Central memory CD8-positive, alpha-beta T cell (primary cell): ENCODE data around the gene UHRF1.
"Not testable (repeated sequence)": the region's sequence is repeated elsewhere in the genome, so short reads cannot be mapped to it uniquely, and the experiment has no call there.

ENCODE experiments used
- ATAC-seq: fragments of 150-1000 bp; cut with Tn5 transposase; replicated peaks from 2 replicates; pipeline ENCODE4 v1.10.0; 2022; ENCODE audit warnings: mild to moderate bottlenecking, moderate FRiP score, moderate number of reproducible peaks; ENCODE audit not compliant: poor library complexity, severe bottlenecking; ENCODE audit errors: extremely low read depth
- DNase-seq, 2 donors: peaks; one replicate each; pipeline ENCODE4 v3.0.0; 2021; ENCODE audit warnings: low spot score in 2 of 2
- H3K27ac Mint-ChIP-seq: one replicate; pipeline ENCODE4 v1.8.0; 2022; ENCODE audit warnings: low read depth, mild to moderate bottlenecking, moderate library complexity, mixed read lengths
- H3K27me3 Mint-ChIP-seq: one replicate; pipeline ENCODE4 v1.8.0; 2022; ENCODE audit warnings: mixed read lengths
- H3K36me3 Mint-ChIP-seq: one replicate; pipeline ENCODE4 v1.8.0; 2022; ENCODE audit warnings: mild to moderate bottlenecking, moderate library complexity, mixed read lengths; ENCODE audit not compliant: insufficient read depth
- H3K4me1 Mint-ChIP-seq: one replicate; pipeline ENCODE4 v1.8.0; 2022; ENCODE audit warnings: mixed read lengths
- H3K4me3 Mint-ChIP-seq: one replicate; pipeline ENCODE4 v1.8.0; 2022; ENCODE audit warnings: mild to moderate bottlenecking, moderate library complexity, mixed read lengths
- H3K9me3 Mint-ChIP-seq: one replicate; pipeline ENCODE4 v1.8.0; 2022; ENCODE audit warnings: mixed read lengths

Gene UHRF1

GRCh38 chr19:4954320-4955149 lies 45.2 kb downstream of the UHRF1 start:
- ATAC-seq, DNase-seq, H3K4me1 Mint-ChIP-seq, H3K4me3 Mint-ChIP-seq, H3K27me3 Mint-ChIP-seq, H3K9me3 Mint-ChIP-seq: not testable (repeated sequence)
- peak overlapping the region; percentile 38 for H3K27ac Mint-ChIP-seq
- peaks cover 10% of the 10 kb centered on the region for H3K36me3 Mint-ChIP-seq

GRCh38 chr19:4955274-4955673 lies 46.0 kb downstream of the UHRF1 start:
- ATAC-seq, result no peak
- H3K4me1 Mint-ChIP-seq, result no peaks in the 10 kb centered on the region
- H3K4me3 Mint-ChIP-seq, result no peak overlapping the region
- no peaks in the 10 kb centered on the region for H3K9me3 Mint-ChIP-seq
- H3K27me3 Mint-ChIP-seq, result no peaks in the 10 kb centered on the region
- no peak overlapping the region for H3K27ac Mint-ChIP-seq
- no peak for DNase-seq
- H3K36me3 Mint-ChIP-seq, result peaks cover 10% of the 10 kb centered on the region

GRCh38 chr19:4957981-4958380 lies 48.7 kb downstream of the UHRF1 start:
- no peak for ATAC-seq
- Mint-ChIP-seq H3K4me1 (no peaks in the 10 kb centered on the region), H3K36me3 (peaks cover 2% of the 10 kb centered on the region)

GRCh38 chr19:4962085-4962619 lies 52.9 kb downstream of the UHRF1 start:
- DNase-seq, result no peak
- H3K4me1 Mint-ChIP-seq, result no peaks in the 10 kb centered on the region
- H3K9me3 Mint-ChIP-seq, result no peaks in the 10 kb centered on the region
- ATAC-seq, result no peak
- peaks cover 4% of the 10 kb centered on the region for H3K36me3 Mint-ChIP-seq
- H3K27ac Mint-ChIP-seq, result no peak overlapping the region
- no peak overlapping the region for H3K4me3 Mint-ChIP-seq
- no peaks in the 10 kb centered on the region for H3K27me3 Mint-ChIP-seq

More at GRCh38 chr19:4957981-4958380, 48.7 kb downstream of the UHRF1 start:
- Mint-ChIP-seq H3K27ac (no peak overlapping the region), H3K4me3 (no peak overlapping the region), H3K27me3 (no peaks in the 10 kb centered on the region), H3K9me3 (no peaks in the 10 kb centered on the region)
- DNase-seq, result no peak

- Mint-ChIP-seq H3K27ac (peak overlapping the region; percentile 33), H3K4me3 (no peak overlapping the region), H3K4me1 (peaks cover 13% of the 10 kb centered on the region), H3K36me3 (peaks cover 11% of the 10 kb centered on the region), H3K9me3 (no peaks in the 10 kb centered on the region), H3K27me3 (no peaks in the 10 kb centered on the region)
- no peak for ATAC-seq
- no peak for DNase-seq
Observed at GRCh38 chr19:4965061-4965460, 55.8 kb downstream of the UHRF1 start.

- no peak overlapping the region for H3K27ac Mint-ChIP-seq
- no peak for ATAC-seq
Observed at GRCh38 chr19:4966591-4966990, 57.3 kb downstream of the UHRF1 start.

GRCh38 chr19:4967738-4968461 lies 58.6 kb downstream of the UHRF1 start:
- ATAC-seq (no peak), DNase-seq (no peak)
- peak overlapping the region; percentile 78 for H3K4me3 Mint-ChIP-seq
- no peaks in the 10 kb centered on the region for H3K9me3 Mint-ChIP-seq
- H3K27ac Mint-ChIP-seq, result peak overlapping the region; percentile 91
- H3K4me1 Mint-ChIP-seq, result peaks cover 40% of the 10 kb centered on the region
- peaks cover 19% of the 10 kb centered on the region for H3K36me3 Mint-ChIP-seq
- H3K27me3 Mint-ChIP-seq, result no peaks in the 10 kb centered on the region

More at GRCh38 chr19:4966591-4966990, 57.3 kb downstream of the UHRF1 start:
- Mint-ChIP-seq H3K27me3 (no peaks in the 10 kb centered on the region), H3K9me3 (no peaks in the 10 kb centered on the region), H3K4me1 (peaks cover 28% of the 10 kb centered on the region), H3K36me3 (peaks cover 19% of the 10 kb centered on the region), H3K4me3 (no peak overlapping the region)
- no peak for DNase-seq

- Mint-ChIP-seq H3K27me3 (no peaks in the 10 kb centered on the region), H3K9me3 (no peaks in the 10 kb centered on the region), H3K4me1 (peaks cover 40% of the 10 kb centered on the region)
Observed at GRCh38 chr19:4968462-4969291, 59.4 kb downstream of the UHRF1 start, which contains the start of gene KDM4B. Gene KDM4B, plus strand, starts transcription at chr19:4969113. Its CDS starts 63,778 bp downstream, at chr19:5032891.

GRCh38 chr19:4969292-4969771 lies 60.0 kb downstream of the UHRF1 start:
- H3K27ac Mint-ChIP-seq, result peak overlapping the region; percentile 91
- H3K4me3 Mint-ChIP-seq, result peak overlapping the region; percentile 93
- H3K27me3 Mint-ChIP-seq, result no peaks in the 10 kb centered on the region
- no peak for DNase-seq
- peaks cover 40% of the 10 kb centered on the region for H3K4me1 Mint-ChIP-seq
- ATAC-seq, result peak; percentile 0
- H3K36me3 Mint-ChIP-seq, result peaks cover 17% of the 10 kb centered on the region
- H3K9me3 Mint-ChIP-seq, result no peaks in the 10 kb centered on the region

More at GRCh38 chr19:4968462-4969291, 59.4 kb downstream of the UHRF1 start, which contains the start of gene KDM4B:
- Mint-ChIP-seq H3K4me3 (peak within 1 kb of the TSS; percentile 93), H3K27ac (peak within 1 kb of the TSS; percentile 91), H3K36me3 (peaks cover 17% of the 10 kb centered on the region)
- DNase-seq (peak; percentile 95 to 99), ATAC-seq (peak; percentile 96)

GRCh38 chr19:4969772-4970531 lies 60.7 kb downstream of the UHRF1 start:
- H3K4me3 Mint-ChIP-seq, result peak overlapping the region; percentile 93
- peak overlapping the region; percentile 86 for H3K27ac Mint-ChIP-seq
- H3K36me3 Mint-ChIP-seq, result peaks cover 17% of the 10 kb centered on the region
- DNase-seq, result no peak
- no peaks in the 10 kb centered on the region for H3K9me3 Mint-ChIP-seq
- no peaks in the 10 kb centered on the region for H3K27me3 Mint-ChIP-seq
- H3K4me1 Mint-ChIP-seq, result peaks cover 44% of the 10 kb centered on the region
- no peak for ATAC-seq

- peaks cover 17% of the 10 kb centered on the region for H3K36me3 Mint-ChIP-seq
- H3K27ac Mint-ChIP-seq, result peak overlapping the region; percentile 86
- no peak for DNase-seq
- ATAC-seq, result no peak
- no peaks in the 10 kb centered on the region for H3K9me3 Mint-ChIP-seq
- peak overlapping the region; percentile 93 for H3K4me3 Mint-ChIP-seq
- no peaks in the 10 kb centered on the region for H3K27me3 Mint-ChIP-seq
- peaks cover 47% of the 10 kb centered on the region for H3K4me1 Mint-ChIP-seq
Observed at GRCh38 chr19:4970558-4971423, 61.5 kb downstream of the UHRF1 start.
